Stimulated activated memory B cell treated with anti-CD40 and anti-IgM and Interleukin-4, amounts not matched to agents 10 μg/mL and 1 μg/mL and 100 μg/mL, for 72 hours (primary cell): ENCODE results near the gene ZNRF1.

ENCODE experiments used
- ATAC-seq: fragments of 150-1000 bp; cut with Tn5 transposase; 2 replicates; pipeline ENCODE4 v1.10.0; 2021
- H3K27ac Mint-ChIP-seq: one replicate; pipeline ENCODE4 v1.8.0; 2022; ENCODE audit warnings: mild to moderate bottlenecking, mixed read lengths
- H3K27me3 Mint-ChIP-seq: one replicate; pipeline ENCODE4 v1.8.0; 2022; ENCODE audit warnings: mixed read lengths
- H3K36me3 Mint-ChIP-seq: one replicate; pipeline ENCODE4 v1.8.0; 2022; ENCODE audit warnings: mixed read lengths
- H3K4me1 Mint-ChIP-seq: one replicate; pipeline ENCODE4 v1.8.0; 2022; ENCODE audit warnings: mixed read lengths
- H3K4me3 Mint-ChIP-seq: one replicate; pipeline ENCODE4 v1.8.0; 2022; ENCODE audit warnings: mild to moderate bottlenecking, moderate library complexity, mixed read lengths
- H3K9me3 Mint-ChIP-seq: one replicate; pipeline ENCODE4 v1.8.0; 2022; ENCODE audit warnings: mixed read lengths

ZNRF1 gene

DNA sequence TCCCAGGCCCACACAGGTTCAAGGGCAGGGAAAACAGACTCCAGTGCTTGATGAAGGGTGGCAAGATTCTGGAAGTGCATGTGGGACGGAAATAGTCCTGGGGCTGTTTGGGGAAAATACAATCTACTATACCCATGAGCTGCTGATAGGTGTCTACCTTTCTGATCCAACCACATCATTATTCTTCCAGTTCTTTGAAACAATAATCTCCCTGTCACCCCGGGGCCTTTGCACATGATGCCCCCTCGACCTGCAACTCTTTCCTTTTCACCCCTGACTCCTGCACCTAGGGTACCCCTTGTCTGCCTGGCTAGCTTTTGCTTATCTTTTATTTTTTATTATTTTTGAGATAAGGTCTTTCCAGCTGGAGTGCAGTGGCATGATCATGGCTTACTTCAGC lies 72.8 kb downstream of the ZNRF1 start:
- Mint-ChIP-seq H3K27me3 (peaks cover 47% of the 10 kb centered on the region), H3K27ac (no peak overlapping the region), H3K4me1 (peaks cover 26% of the 10 kb centered on the region), H3K4me3 (no peak overlapping the region), H3K9me3 (peaks cover 3% of the 10 kb centered on the region), H3K36me3 (no peaks in the 10 kb centered on the region)
- no peak for ATAC-seq

DNA sequence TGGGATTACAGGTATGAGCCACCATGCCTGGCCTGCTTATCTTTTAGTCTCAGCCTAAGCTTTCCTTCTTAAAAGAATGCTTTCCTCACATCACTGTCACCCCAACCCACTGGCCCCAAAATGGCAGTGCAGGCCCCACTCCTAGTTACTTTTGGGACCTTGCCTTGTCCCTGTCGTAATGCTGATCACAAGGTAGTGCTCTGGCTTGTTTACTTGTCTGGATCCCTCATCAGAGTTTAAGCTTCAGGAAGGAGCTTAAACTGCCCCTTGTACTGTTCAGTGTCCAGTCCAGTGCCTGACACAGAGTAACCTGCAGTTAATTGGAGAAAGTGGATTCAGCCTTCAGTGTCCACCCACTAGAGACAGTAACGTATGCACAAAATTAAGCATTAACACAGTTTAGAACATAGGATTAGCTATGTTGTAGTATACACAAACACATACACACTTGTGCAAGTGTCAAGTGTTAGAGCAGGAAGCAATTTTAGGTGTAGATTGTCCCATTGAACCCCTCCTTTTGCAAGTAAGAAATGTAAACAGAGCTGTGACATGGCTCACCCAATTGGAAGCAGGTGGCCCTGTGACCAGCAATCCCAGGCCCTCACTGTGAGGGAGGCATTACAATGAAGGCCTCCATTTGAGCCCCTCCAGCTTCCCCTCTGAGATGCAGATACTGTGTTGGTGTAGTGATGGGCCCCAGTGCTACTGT lies 73.6 kb downstream of the ZNRF1 start:
- peaks cover 47% of the 10 kb centered on the region for H3K27me3 Mint-ChIP-seq
- peaks cover 3% of the 10 kb centered on the region for H3K9me3 Mint-ChIP-seq
- peaks cover 30% of the 10 kb centered on the region for H3K4me1 Mint-ChIP-seq

GRCh38 chr16:75073545-75074303 lies 74.9 kb downstream of the ZNRF1 start:
- Mint-ChIP-seq H3K4me3 (no peak overlapping the region), H3K27ac (no peak overlapping the region), H3K27me3 (peaks cover 55% of the 10 kb centered on the region)

More for the DNA sequence above, 73.6 kb downstream of the ZNRF1 start:
- no peak for ATAC-seq
- Mint-ChIP-seq H3K4me3 (no peak overlapping the region), H3K27ac (no peak overlapping the region), H3K36me3 (no peaks in the 10 kb centered on the region)

DNA sequence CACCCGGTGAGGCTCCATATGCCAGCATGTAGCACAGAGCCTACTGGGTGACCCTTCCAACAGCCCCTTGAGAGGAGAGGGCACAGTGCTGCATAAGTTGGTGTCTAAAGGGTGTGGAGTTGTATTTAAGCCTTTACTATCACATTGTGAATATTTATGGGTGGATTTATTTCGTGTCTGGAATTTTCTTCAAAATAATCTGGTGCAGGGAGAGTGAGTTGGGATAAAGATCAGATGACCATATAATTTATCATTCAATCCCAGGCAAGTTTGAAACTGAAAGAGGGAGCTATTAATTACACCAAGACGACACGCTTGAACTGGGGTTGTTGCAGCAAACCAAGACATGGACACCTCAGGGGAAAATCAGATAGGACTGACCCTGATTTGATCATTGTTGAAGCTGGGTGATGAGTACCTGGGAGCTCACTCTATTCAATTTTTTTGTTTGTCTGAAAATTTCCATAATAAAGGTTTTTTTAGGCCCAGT lies 75.5 kb downstream of the ZNRF1 start:
- ATAC-seq = no peak
- H3K27me3 Mint-ChIP-seq = peaks cover 55% of the 10 kb centered on the region

More at GRCh38 chr16:75073545-75074303, 74.9 kb downstream of the ZNRF1 start:
- Mint-ChIP-seq H3K4me1 (peaks cover 30% of the 10 kb centered on the region), H3K9me3 (peaks cover 3% of the 10 kb centered on the region), H3K36me3 (no peaks in the 10 kb centered on the region)
- no peak for ATAC-seq

DNA sequence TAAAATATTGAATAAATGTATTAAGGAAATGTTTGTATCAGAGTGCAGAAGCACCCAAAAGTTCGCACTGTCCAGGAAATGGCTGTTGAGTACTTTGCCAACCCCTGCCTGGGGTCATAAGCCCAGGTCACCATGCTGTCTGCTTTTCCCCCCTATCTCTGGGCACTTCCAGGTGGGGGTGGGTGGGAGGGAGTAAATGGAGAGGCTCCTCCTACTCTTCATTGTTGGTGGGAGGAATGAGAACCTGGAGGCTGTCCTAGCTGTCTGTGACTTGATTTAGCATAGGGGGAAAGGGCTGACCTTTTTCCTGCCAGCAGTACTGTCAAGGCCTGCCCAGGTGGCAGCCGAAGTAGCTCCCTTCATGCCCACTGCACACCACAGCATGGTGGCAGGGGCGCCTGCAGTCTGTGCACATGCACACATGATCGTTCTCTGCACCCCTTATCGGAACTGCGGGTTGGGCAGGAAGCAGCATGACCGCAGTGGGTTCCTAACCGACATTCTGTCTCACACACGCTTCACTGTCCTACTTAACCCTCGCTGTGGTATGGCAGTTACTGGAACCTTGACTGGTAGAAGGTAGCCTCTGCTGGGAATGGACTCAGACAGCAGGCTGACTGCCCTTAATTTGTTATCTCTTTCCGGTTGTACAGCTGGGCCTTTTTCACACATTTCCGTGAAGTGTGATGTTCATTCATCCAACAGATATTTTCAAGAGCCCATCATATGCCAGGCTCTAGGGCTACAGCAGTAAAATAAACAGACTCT lies 76.3 kb downstream of the ZNRF1 start:
- no peaks in the 10 kb centered on the region for H3K36me3 Mint-ChIP-seq
- no peak overlapping the region for H3K4me3 Mint-ChIP-seq
- no peak overlapping the region for H3K27ac Mint-ChIP-seq
- peak; percentile 99 for ATAC-seq
- H3K27me3 Mint-ChIP-seq = peaks cover 53% of the 10 kb centered on the region
- peaks cover 30% of the 10 kb centered on the region for H3K4me1 Mint-ChIP-seq
- no peaks in the 10 kb centered on the region for H3K9me3 Mint-ChIP-seq

More for the DNA sequence above, 75.5 kb downstream of the ZNRF1 start:
- Mint-ChIP-seq H3K27ac (no peak overlapping the region), H3K4me3 (no peak overlapping the region), H3K36me3 (no peaks in the 10 kb centered on the region), H3K9me3 (peaks cover 3% of the 10 kb centered on the region), H3K4me1 (peaks cover 30% of the 10 kb centered on the region)

DNA sequence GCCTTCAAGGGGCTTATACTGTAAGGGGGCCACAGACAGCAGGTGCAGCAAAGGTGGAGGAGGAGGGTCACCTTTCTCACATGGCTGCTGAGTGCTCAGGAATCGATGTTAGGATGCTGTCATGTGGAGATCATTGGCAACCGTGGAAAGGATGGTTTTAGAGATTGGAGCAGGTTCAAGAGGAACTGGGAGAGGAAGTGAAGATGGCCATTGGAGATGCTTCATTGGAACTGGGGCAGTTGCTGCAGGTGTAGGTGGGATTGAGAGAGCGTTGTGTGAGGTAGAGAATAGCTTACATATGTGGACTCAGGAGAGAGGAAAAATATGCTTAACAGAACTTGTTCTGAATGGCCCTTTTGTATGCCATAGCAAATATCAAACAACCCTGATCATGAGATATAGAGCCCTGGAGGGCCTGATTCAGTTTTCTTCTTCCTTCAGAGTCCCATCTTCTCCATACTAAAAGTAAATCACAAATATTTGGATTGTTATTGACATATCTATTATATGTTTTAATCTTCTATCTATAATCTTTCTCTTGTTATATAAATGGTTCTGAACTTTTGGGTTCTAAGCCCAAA lies 77.0 kb downstream of the ZNRF1 start:
- Mint-ChIP-seq H3K36me3 (no peaks in the 10 kb centered on the region), H3K27ac (no peak overlapping the region), H3K9me3 (no peaks in the 10 kb centered on the region), H3K4me1 (peaks cover 30% of the 10 kb centered on the region), H3K4me3 (no peak overlapping the region), H3K27me3 (peaks cover 54% of the 10 kb centered on the region)
- no peak for ATAC-seq

DNA sequence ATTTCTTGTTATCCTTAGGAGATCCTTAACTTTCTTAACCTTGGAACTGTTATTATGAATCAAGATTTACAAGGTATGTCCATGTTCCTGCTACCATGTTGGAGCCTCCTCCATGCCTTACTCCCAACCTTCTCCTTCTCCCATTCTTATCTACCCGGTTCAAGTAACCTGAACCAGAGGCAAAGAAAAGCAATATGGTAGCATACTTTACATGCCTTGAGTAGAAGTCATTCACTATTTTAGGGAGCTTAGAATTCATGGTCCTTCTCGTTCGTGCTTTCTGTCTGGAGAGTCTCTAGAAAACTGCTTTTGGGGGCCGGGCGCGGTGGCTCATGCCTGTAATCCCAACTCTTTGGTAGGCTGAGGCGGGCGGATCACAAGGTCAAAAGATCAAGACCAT lies 80.1 kb downstream of the ZNRF1 start:
- Mint-ChIP-seq H3K9me3 (no peaks in the 10 kb centered on the region), H3K4me3 (no peak overlapping the region), H3K4me1 (peaks cover 40% of the 10 kb centered on the region), H3K27ac (no peak overlapping the region), H3K36me3 (no peaks in the 10 kb centered on the region), H3K27me3 (peaks cover 66% of the 10 kb centered on the region)
- no peak for ATAC-seq

GRCh38 chr16:75079346-75079926 lies 80.6 kb downstream of the ZNRF1 start:
- H3K9me3 Mint-ChIP-seq = no peaks in the 10 kb centered on the region
- H3K27me3 Mint-ChIP-seq = peaks cover 61% of the 10 kb centered on the region
- H3K27ac Mint-ChIP-seq = no peak overlapping the region
- H3K4me1 Mint-ChIP-seq = peaks cover 35% of the 10 kb centered on the region
- no peak overlapping the region for H3K4me3 Mint-ChIP-seq
- ATAC-seq = no peak
- H3K36me3 Mint-ChIP-seq = no peaks in the 10 kb centered on the region

DNA sequence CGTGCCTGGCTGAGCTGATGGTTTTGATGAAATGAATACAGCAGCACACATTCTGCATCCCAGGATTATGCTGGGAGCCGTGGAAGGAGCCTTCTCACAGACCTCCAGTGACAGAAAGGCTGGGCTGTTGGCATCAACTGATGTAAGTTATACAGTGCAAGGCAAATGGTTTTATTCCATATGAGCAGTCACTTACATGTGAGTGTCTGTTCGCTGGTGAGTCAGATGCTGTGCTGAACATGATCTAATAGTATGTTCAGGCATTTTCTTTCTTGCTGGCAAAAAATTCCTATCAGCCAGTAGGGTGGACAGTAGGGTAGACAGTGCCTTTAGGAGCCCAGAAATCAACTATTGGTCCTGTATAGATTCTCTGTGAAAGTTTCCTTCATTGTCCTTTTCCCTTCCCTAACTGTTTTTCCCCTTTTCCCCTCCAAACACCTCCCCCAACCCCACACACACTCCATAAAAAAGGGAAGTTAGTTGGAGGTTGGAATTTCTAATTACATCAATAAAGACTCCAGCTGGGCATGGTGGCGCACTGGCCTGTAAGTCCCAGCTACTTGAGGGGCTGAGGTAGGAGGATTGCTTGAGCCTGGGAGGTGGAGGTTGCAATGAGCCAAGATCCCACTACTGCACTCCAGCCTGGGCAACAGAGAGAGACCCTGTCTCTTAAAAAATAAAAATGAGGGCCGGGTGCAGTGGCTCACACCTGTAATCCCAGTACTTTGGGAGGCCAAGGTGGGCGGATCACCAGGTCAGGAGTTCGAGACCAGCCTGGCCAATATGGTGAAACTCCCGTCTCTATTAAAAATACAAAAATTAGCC lies 81.6 kb downstream of the ZNRF1 start:
- no peak for ATAC-seq
- H3K4me3 Mint-ChIP-seq = no peak overlapping the region
- H3K4me1 Mint-ChIP-seq = peaks cover 30% of the 10 kb centered on the region
- H3K9me3 Mint-ChIP-seq = no peaks in the 10 kb centered on the region
- no peak overlapping the region for H3K27ac Mint-ChIP-seq
- peaks cover 1% of the 10 kb centered on the region for H3K36me3 Mint-ChIP-seq
- peaks cover 61% of the 10 kb centered on the region for H3K27me3 Mint-ChIP-seq

GRCh38 chr16:75081179-75081859 lies 82.5 kb downstream of the ZNRF1 start:
- peaks cover 5% of the 10 kb centered on the region for H3K36me3 Mint-ChIP-seq
- H3K4me1 Mint-ChIP-seq = peaks cover 23% of the 10 kb centered on the region

GRCh38 chr16:75083813-75084212 lies 85.0 kb downstream of the ZNRF1 start:
- Mint-ChIP-seq H3K9me3 (no peaks in the 10 kb centered on the region), H3K27me3 (peaks cover 35% of the 10 kb centered on the region), H3K4me1 (peaks cover 16% of the 10 kb centered on the region), H3K4me3 (no peak overlapping the region), H3K27ac (no peak overlapping the region), H3K36me3 (peaks cover 5% of the 10 kb centered on the region)
- no peak for ATAC-seq

More at GRCh38 chr16:75081179-75081859, 82.5 kb downstream of the ZNRF1 start:
- peak overlapping the region; percentile 63 for H3K4me3 Mint-ChIP-seq
- peak; percentile 86 for ATAC-seq
- no peak overlapping the region for H3K27ac Mint-ChIP-seq
- peaks cover 60% of the 10 kb centered on the region for H3K27me3 Mint-ChIP-seq
- no peaks in the 10 kb centered on the region for H3K9me3 Mint-ChIP-seq

DNA sequence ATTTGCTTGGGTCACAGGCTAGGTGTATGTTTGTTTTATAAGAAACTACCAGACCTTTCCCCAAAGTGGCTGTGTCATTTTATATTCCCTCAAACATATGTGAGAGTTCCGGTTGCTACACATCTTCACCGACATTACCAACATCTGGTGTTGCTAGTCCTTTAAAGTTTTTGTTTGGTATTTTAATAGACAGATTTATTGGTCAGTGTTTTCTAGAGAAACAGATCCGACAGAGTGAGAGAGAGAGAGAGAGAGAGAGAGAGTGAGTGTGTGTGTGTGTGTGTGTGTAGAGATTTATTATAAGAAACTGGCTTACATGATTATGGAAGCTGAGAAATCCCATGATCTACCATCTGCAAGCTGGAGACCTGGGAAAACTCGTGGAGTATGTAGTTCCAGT lies 86.7 kb downstream of the ZNRF1 start:
- Mint-ChIP-seq H3K27me3 (peaks cover 23% of the 10 kb centered on the region), H3K36me3 (peaks cover 5% of the 10 kb centered on the region), H3K4me3 (no peak overlapping the region), H3K9me3 (no peaks in the 10 kb centered on the region), H3K4me1 (peaks cover 16% of the 10 kb centered on the region), H3K27ac (no peak overlapping the region)
- ATAC-seq = no peak

GRCh38 chr16:75086281-75086680 lies 87.5 kb downstream of the ZNRF1 start:
- no peak for ATAC-seq
- Mint-ChIP-seq H3K9me3 (no peaks in the 10 kb centered on the region), H3K36me3 (peaks cover 5% of the 10 kb centered on the region), H3K4me1 (peaks cover 13% of the 10 kb centered on the region), H3K4me3 (no peak overlapping the region), H3K27me3 (peaks cover 16% of the 10 kb centered on the region), H3K27ac (no peak overlapping the region)
